HG02571 (cell line): Measurements from ENCODE around the gene RETREG1.
"Not testable (repeated sequence)": the region's sequence is repeated elsewhere in the genome, so short reads cannot be mapped to it uniquely, and the experiment has no call there.

ENCODE experiments used
- ATAC-seq: cut with Tn5 transposase; IDR thresholded peaks from one replicate; pipeline ENCODE4 v1.9.1; 2021; ENCODE audit warnings: mild to moderate bottlenecking, moderate library complexity; ENCODE audit not compliant: unreplicated experiment

Gene RETREG1

DNA sequence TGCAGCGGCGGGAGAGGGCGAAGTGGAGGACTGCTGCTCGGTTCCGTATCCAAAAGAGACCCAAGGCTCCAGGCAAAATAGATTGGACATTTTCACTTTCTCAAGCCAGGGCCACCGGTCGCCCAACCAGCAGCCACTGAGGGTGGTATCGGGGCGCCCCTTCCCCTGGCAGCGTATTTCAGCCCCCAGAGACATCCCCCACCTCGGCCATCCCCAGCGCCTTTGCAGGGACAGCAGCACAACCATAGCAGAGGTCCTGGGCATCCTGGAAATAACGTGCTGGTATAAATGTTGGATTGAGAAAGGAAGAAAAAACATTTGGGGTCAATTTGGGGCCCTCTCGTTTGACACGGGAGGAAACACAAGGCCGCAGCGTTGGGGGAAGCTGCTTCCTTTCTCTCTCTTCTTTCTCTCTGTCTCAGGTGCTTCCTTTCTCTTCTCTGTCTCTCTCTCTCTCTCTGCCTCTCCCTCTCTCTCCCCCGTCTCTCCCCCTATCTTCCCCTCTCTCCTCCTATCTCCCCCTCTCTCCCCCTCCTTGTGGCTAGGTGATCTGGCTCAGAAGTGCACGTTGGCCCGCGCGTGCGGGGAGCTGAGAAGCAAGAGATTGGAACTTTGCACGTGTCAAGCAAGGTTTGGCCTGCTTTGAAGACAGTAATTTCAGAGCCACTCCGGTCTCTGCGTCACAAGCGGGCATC lies 624 bp upstream of the RETREG1 start:
- ATAC-seq, result no peak

DNA sequence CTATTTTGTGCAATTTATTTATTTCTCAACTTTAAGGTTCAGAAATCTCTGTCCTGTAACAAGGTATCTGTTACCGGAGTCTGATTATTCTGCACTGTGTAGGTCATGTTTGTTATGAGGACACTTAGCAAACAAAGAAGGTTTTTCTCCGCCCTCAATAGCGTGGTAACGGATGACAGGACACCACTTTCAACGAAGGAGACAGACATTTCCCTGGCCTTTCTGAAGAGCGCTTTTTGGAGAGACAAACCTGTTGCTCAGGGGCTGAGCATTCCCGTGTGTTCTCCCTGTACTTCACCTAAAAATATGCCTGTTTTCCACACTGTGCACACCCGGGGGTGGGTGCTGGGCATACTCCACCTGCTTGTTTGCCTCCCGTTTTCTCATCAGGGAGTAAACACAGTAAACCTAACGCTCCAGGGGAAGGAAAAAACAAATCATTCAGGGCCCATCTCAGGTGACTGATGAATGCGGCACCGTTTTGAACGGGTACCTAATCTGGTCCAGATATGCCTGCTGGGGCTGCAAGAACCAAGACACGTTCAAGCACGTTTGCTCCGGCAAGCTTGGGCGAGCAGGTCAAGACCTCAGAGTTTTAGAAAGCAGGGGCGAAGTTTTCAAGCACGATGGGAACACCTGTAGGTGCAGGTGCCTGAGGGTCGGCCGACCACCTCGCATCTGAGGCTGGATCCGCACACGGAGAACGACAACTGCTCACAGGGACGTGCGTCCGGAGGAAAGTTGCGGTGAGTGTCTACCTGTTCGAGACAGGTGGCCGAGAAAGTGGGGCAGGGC lies 859 bp downstream of the RETREG1 start:
- ATAC-seq, result no peak

DNA sequence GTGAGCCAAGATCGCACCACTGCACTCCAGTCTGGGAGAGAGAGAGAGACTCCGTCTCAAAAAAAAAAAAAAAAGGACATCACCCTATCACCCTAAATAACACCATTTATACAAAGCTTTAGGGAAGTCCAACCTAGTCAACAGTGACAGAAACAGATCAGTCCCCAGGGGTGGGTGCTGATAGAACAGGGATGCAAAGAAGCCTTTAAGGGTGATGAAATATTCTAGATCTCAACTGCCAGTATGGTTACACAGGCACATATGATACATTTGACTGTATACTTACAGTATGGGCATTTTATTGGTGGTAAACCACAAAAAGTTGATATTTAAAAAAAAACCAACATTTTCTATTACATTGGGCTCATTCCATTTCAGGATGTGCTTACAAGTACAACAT lies 4.8 kb downstream of the RETREG1 start:
- no peak for ATAC-seq

DNA sequence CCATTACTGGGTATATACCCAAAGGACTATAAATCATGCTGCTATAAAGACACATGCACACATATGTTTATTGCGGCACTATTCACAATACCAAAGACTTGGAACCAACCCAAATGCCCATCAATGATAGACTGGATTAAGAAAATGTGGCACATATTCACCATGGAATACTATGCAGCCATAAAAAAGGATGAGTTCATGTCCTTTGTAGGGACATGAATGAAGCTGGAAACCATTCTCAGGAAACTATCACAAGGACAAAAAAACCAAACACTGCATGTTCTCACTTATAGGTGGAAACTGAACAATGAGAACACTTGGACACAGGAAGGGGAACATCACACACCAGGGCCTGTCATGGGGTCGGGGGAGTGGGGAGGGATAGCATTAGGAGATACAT lies 5.9 kb downstream of the RETREG1 start:
- not testable (repeated sequence) for ATAC-seq

DNA sequence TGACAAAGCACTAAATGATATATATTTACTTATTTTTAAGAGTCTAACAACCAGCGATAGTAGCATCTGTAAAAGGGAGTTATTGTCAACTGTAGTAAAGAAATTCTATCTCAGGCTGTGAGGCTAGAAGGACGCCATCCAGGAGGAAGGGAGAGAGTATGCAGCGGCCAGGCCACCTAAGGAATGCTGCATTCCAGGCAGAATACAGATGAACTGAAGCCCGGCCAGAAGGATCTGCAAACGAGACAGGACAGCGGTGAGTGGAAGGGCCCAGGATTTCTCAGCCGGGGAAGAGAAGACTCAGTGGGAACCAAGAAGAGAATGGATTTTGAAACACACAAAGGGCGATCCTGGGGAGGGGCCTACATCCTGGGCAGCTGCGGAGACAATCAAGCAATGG lies 7.4 kb downstream of the RETREG1 start:
- ATAC-seq, result no peak

- no peak for ATAC-seq
These were observed 10.2 kb downstream of the RETREG1 start for GRCh38 chr5:16606628-16607027.

DNA sequence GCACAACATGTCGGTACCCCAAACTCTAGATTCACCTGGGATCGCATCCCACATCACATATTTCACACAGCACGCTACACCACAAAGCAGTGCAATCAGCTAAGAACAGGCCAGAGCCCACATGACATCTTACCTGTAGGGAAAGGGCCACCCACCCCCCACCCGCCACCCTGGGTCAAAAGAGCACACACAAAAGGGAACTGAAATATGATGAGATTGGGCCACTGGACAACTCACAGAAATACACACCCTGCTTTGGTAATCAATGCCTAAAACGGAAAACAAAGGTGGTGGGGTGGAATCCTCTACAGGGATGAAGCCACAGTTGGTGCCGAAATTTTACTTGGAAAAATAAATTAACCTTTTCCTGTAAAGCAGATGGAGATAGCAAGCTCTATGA lies 13.1 kb downstream of the RETREG1 start:
- ATAC-seq, result no peak

DNA sequence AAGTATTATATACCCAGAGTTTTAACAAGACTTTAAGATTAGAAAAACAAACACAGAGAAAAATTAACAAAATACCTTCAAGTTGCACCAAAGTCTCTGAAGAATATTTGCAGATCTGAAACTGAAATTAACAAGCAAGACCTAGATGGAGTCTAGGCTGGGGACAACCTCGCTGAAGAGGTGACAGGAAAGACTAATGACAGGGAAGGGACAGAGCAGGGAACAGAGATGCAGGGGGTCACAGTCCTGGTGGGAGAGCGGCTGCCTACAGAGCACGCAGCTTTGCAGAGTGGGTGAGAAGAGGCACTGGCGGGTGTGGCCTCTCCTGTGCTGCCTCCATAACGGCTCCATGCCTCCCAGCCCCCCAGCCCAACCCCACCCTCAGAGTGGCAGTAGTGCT lies 13.5 kb downstream of the RETREG1 start:
- no peak for ATAC-seq

GRCh38 chr5:16602182-16602581 lies 14.6 kb downstream of the RETREG1 start:
- no peak for ATAC-seq

GRCh38 chr5:16600946-16601345 lies 15.9 kb downstream of the RETREG1 start:
- ATAC-seq, result no peak

GRCh38 chr5:16600397-16600796 lies 16.4 kb downstream of the RETREG1 start:
- ATAC-seq, result no peak

- ATAC-seq, result no peak
These were observed 18.7 kb downstream of the RETREG1 start for GRCh38 chr5:16597946-16598694.

DNA sequence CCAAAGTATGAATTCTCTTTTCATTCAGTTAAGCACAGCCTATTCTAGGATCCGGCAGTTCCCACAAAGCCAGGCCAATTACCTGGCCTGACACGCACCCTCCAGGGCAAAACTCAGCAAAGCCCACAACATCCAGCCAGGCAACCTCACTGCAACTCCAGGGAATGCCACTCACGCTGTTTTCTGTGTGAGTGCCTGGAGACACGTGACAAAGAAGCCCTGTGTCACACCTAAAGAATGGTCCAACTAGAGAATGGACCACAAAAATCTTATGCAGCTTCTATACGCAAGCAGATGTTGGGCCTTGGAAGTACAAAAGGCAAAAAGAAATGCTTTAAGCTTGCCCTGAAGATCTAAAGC lies 20.2 kb downstream of the RETREG1 start:
- ATAC-seq, result no peak

- ATAC-seq, result no peak
These were observed 20.8 kb downstream of the RETREG1 start for GRCh38 chr5:16595881-16596580.

DNA sequence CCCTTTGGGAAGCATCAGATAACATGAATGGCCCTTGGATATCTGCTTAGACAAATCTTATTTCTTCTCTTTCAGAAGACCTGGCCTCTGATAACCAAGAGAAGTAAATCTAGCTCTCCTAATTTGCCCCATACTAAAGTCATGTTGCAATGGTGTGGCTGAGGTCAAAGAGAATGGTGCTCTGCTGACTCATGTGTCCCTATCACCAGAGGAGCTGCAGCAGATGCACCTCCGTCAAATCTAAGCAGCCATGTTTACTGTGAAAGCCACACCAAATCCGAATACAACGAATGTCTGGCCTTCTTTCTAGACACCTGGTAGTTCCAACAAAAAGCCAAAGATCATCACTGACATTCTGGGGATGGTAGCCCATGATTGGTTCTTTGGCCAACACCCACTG lies 23.2 kb downstream of the RETREG1 start:
- no peak for ATAC-seq

DNA sequence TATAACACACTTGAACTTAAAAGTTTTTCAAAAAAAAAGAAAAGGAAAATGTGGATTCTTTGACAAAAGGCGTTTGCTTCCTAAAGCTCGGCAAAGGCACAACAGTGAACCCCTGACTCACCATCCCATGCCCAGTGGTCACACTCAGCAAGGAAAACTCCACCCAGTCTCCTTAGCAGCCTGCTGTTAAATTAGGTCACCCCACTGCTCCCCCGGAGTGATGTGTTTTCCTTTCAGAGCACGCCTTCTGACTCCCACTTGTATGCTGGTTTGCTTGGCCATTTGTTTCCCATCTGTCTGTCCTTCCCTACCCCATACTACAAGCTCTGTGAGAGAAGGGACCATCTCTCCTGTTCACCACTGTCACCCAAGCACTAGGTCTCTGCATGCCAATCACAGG lies 23.8 kb downstream of the RETREG1 start:
- no peak for ATAC-seq

- no peak for ATAC-seq
These were observed 24.5 kb downstream of the RETREG1 start for GRCh38 chr5:16592255-16592654.

DNA sequence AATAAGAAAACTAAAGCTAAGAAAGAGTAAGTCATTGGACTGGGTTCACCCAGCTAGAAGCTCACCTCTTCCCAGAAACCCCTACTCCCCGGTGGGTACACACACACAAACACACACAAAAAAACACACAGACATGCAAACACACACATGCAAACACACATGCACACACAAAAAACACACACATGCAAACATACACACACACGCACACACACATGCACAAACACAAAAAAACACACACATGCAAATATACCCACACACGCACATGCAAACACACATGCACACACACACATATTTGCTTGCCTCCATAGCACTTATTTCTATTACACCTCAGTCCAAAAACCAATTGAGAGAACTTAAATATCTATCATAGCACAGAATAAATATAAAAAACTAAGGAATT lies 26.1 kb downstream of the RETREG1 start:
- ATAC-seq, result no peak

GRCh38 chr5:16589658-16590057 lies 27.1 kb downstream of the RETREG1 start:
- ATAC-seq, result no peak

DNA sequence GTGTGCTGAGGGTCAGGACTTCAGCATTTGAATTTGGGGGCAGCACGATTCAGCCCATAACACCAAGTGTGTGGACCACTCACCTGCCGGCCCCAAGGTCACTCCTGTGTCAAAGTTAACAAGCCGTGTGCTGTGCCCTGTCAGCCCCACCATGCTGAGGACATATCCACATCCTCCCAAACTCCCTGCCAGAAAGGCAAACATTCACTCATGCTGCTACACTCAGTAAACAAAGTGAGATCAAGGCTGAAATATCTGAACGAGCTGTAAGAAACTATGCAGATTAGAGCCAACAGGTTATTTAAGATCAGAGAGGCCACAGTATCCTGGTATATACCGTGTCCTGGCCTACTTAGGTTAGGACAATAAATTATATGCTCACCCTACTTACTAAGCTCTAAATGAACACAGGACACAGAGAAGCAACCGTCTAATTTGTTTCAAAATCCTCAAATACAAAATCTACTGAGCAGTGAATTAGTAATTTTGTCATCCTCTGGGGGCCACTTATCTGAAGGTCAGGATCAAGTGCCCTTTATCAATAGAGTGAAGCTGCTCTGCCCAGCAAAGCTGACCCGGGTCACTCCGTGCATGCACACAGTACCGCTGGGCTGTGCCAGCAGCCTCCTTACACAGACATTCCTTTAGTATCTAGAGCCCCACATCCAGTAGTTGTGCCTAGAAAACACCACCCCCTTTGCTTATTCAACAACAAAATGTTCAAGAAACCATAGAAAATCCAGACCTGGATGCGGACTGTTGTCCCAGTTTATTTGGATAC lies 28.2 kb downstream of the RETREG1 start:
- ATAC-seq, result no peak

DNA sequence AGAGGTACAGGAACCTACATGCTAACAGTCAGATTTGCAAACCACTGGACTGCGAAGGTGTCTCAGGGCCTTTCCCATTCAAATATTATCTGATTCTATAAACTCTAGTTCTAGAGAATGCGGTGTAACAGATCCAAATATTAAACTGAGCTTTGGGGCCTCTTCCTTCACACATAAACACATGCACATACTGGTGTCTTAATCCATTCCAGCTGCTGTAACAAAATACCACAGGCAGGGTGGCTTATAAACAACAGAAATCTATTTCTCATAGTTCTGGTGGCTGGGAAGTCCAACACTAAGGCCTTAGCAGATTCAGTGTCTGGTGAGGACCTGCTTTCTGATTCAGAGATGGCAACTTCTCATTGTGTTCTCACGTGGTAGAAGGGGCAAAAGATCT lies 30.2 kb downstream of the RETREG1 start:
- no peak for ATAC-seq
